ENCODE results near the gene MKX. TPM values are rescaled to one million over a fixed set of nuclear protein-coding genes. Genes with fewer than 3 reads are reported as not detected.
"Not testable (repeated sequence)": the region's sequence is repeated elsewhere in the genome, so short reads cannot be mapped to it uniquely, and the experiment has no call there.

MKX gene
- total and polyA plus RNA-seq, 9 of the 15 experiments (the other 6 are each of a cell fraction or from before 2014, with no cell fraction given) = 0.07 TPM; not detected in 7

DNA sequence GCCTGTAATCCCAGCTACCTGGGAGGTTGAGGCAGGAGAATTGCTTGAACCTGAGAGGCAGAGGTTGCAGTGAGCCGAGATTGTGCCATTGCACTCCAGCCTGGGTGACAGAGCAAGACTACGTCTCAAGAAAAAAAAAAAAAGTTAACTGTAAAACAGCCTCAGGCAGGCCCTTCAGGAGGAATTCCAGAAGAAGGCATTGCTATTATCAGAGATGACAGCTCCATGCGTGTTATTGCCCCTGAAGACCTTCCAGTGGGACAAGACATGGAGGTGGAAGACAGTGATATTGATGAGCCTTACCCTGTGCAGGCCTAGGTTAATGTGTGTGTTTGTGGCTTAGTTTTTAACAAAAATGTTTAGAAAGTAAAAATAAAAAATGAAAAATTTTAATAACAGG is 63.8 kb downstream of the MKX start:
- BruUV-seq (replicated peaks); H3K4me1 ChIP-seq (replicated peaks in 1 of 2; ENCODE audit: control insufficient read depth in 2 of 2, insufficient read depth in 2 of 2, low read length in 2 of 2); H4K20me1 ChIP-seq (replicated peaks; ENCODE audit: control insufficient read depth, insufficient read depth, low read length); H3K4me2 ChIP-seq (ENCODE audit: insufficient read depth, low read length); in situ Hi-C loops (cut with MboI); intact Hi-C loops (cut with micrococcal nuclease); H3K9ac ChIP-seq (ENCODE audit: insufficient read depth in 1 of 2, low read depth in 2 of 2, low read length in 2 of 2); H3K36me3 ChIP-seq (ENCODE audit: control insufficient read depth, insufficient read depth, low read length); ATAC-seq; H3K27ac ChIP-seq (ENCODE audit: extremely low read depth, low read depth, low read length); POLR2A ChIA-PET; CTCF ChIA-PET (ENCODE audit: low intra/inter-chr PET ratio); H3K9me3 ChIP-seq (replicated peaks; ENCODE audit: control insufficient read depth, insufficient read depth, low read depth, low read length); H3K79me2 ChIP-seq (ENCODE audit: control insufficient read depth, insufficient read depth, low read length); H3K9me1 ChIP-seq (ENCODE audit: control insufficient read depth, insufficient read depth, low read length); H3K27me3 ChIP-seq (ENCODE audit: control insufficient read depth in 2 of 2, insufficient read depth in 2 of 2, low read length in 2 of 2); H2AFZ ChIP-seq (ENCODE audit: low read depth, low read length); H3K4me3 ChIP-seq; FAIRE-seq; DNase-seq (ENCODE audit: extremely low read depth in 1 of 4, low spot score in 3 of 4): not testable (repeated sequence)
- WGBS (ENCODE audit: insufficient coverage, low coverage, missing lambda C conversion rate) = 2% methylated on average over 3 of the region's 3 CpGs

DNA sequence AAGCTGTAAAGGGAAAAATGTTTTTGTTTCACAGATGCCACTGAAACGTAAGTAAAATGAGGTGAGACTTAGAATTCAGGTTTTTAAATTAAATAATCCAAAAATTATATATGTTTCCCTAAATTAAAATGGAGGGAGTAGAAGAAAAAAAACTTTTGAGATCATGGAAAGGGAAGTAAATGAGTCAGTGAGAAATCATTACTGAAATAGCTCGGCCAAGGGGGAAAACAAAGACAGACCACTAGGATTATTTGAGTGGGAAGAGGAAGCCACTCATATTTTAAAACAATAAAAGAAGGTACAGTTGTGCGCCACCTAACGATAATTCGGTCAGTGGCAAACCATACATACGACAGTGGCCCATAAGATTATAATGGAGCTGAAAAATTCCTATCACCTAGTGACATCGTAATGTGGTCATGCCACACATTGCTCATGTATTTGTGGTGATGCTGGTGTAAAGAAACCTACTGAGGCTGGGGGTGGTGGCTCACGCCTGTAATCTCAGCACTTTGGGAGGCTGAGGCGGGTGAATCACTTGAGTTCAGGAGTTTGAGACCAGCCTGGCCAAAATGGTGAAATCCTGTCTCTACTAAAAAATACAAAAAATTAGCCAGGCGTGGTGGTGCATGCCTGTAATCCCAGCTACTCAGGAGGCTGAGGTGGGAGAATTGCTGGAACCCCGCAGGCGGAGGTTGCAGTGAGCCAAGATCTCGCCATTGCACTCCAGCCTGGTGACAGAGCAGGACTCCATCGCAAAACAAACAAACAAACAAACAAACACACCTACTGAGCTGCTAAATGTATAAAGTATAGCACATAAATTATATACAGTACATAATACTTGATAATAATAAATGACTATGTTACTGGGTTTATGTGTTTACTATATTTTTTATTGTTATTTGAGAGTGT is 64.7 kb downstream of the MKX start:
- Histone ChIP-seq H3K4me1 (replicated peaks in 1 of 2; ENCODE audit: control insufficient read depth in 2 of 2, insufficient read depth in 2 of 2, low read length in 2 of 2) (no peaks in the 10 kb centered on the region), H3K36me3 (ENCODE audit: control insufficient read depth, insufficient read depth, low read length) (no peaks in the 10 kb centered on the region), H3K27me3 (ENCODE audit: control insufficient read depth in 2 of 2, insufficient read depth in 2 of 2, low read length in 2 of 2) (peaks cover 3 to 5% of the 10 kb centered on the region in 2 experiments; a peak in 2 of 5 replicates), H3K79me2 (ENCODE audit: control insufficient read depth, insufficient read depth, low read length) (no peaks in the 10 kb centered on the region), H2AFZ (ENCODE audit: low read depth, low read length) (no peak overlapping the region), H4K20me1 (replicated peaks; ENCODE audit: control insufficient read depth, insufficient read depth, low read length) (no peaks in the 10 kb centered on the region), H3K9me1 (ENCODE audit: control insufficient read depth, insufficient read depth, low read length) (no peaks in the 10 kb centered on the region), H3K9me3 (replicated peaks; ENCODE audit: control insufficient read depth, insufficient read depth, low read depth, low read length) (no peaks in the 10 kb centered on the region), H3K4me2 (ENCODE audit: insufficient read depth, low read length) (no peak overlapping the region), H3K9ac (ENCODE audit: insufficient read depth in 1 of 2, low read depth in 2 of 2, low read length in 2 of 2) (no peak overlapping the region), H3K4me3 (no peak overlapping the region), H3K27ac (ENCODE audit: extremely low read depth, low read depth, low read length) (no peak overlapping the region)
- no TSS peak for BruUV-seq (replicated peaks)
- POLR2A ChIA-PET = no interaction called here
- peak; percentile 6 for FAIRE-seq
- WGBS (ENCODE audit: insufficient coverage, low coverage, missing lambda C conversion rate) = under 1% methylated on average over 13 of the region's 14 CpGs
- in situ Hi-C loops (cut with MboI) (no loop called here), intact Hi-C loops (cut with micrococcal nuclease) (no loop called here)
- TF ChIP-seq XRCC3 (IDR thresholded peaks at IDR 0.05) (no peak), CTCF (IDR thresholded peaks at IDR 0.05 in 2 of 3, conservative IDR thresholded peaks at IDR 0.05 in 1 of 3; ENCODE audit: insufficient read depth in 2 of 3, low read depth in 1 of 3, low read length in 3 of 3) (peak in 2 of 3 experiments; percentile 14 to 29; a peak in 3 of 6 replicates)
- peak; percentile 58; the same call in 2 of the 3 replicates for ATAC-seq
- CTCF ChIA-PET (ENCODE audit: low intra/inter-chr PET ratio) = interaction anchor here (1.1 kb wide), 1 partner anchor 235 kb away, joined by 3 read pairs; no protein-coding TSS in a partner anchor
- peak in 1 of 4 experiments; percentile 21 for DNase-seq (ENCODE audit: extremely low read depth in 1 of 4, low spot score in 3 of 4)
